ENCODE data around the gene IFNG.

GRCh38 chr12:68135520-68135919 is 24.0 kb downstream of the IFNG start:
- TF ChIP-seq CTCF (IDR thresholded peaks at IDR 0.05; ENCODE audit: insufficient read depth, low read depth, low read length) (no peak), EZH2 (IDR thresholded peaks at IDR 0.05; ENCODE audit: insufficient read depth, low read length) (no peak)
